HUES6 (cell line): Measurements from ENCODE around the gene PLXNA4.

Experiments used
- H3K27ac ChIP-seq: 2 replicates; pipeline ENCODE4 v1.7.0; 2013; ENCODE audit warnings: low read depth, mild to moderate bottlenecking, low read length, inconsistent platforms
- H3K27me3 ChIP-seq: 2 replicates; pipeline ENCODE4 v1.6.1; 2013; ENCODE audit warnings: low read length; ENCODE audit not compliant: control insufficient read depth, insufficient read depth
- H3K36me3 ChIP-seq: 2 replicates; pipeline ENCODE4 v1.6.1; 2013; ENCODE audit warnings: low read length; ENCODE audit not compliant: control insufficient read depth, insufficient read depth
- H3K4me1 ChIP-seq: 2 replicates; pipeline ENCODE4 v1.6.1; 2013; ENCODE audit warnings: low read length; ENCODE audit not compliant: control insufficient read depth, insufficient read depth
- H3K4me3 ChIP-seq: 2 replicates; pipeline ENCODE4 v1.5.1; 2013; ENCODE audit warnings: low read depth, low read length
- H3K9ac ChIP-seq: one replicate; pipeline ENCODE4 v1.6.1; 2013; ENCODE audit warnings: mild to moderate bottlenecking, low read length
- H3K9me3 ChIP-seq: 2 replicates; pipeline ENCODE4 v1.6.1; 2013; ENCODE audit warnings: low read depth, low read length; ENCODE audit not compliant: control insufficient read depth, insufficient read depth

PLXNA4 gene

DNA sequence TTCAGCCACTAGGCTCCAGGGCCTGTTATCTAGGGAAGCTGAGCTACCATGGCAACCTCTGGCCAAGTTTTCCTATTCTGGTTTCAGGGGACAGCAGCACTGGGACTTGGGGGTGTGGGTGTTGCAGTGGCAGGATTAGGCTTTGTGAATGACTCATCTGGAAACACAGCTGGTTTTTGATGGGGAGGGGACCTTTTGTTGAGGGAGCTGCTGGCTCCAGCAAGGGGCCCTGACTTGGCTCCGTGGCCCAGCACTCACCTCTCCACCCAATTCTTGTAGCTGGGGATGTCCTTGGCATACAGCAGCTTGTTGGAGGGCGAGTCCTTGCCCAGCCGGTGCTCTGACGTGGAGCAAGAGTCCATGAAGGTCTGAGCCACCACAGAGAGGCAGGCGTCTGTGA, 435.9 kb downstream of the PLXNA4 start:
- Histone ChIP-seq H3K4me1 (peaks cover 22% of the 10 kb centered on the region), H3K4me3 (no peak overlapping the region), H3K27me3 (no peaks in the 10 kb centered on the region), H3K27ac (no peak overlapping the region), H3K36me3 (no peaks in the 10 kb centered on the region), H3K9me3 (no peaks in the 10 kb centered on the region), H3K9ac (no peak overlapping the region)

DNA sequence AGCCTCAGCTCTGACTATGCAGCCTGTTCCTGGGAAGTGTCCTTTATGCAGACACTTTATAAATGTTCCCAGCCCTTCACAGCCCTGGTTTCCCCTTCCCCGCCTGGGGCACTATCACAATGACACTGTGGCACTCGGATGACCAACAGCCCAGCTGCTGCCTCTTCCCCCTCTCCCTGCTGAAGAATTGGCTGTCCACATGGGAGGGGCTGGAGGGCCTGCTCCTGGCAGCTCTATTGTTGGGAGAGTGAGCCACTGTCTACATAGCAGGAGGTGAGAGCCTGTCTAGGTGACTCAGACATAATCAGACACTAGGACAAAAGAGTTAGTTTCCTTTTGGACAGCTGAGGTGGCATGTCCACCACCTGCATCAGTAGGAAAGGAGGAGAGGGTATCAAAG, 437.5 kb downstream of the PLXNA4 start:
- H3K9me3 ChIP-seq = no peaks in the 10 kb centered on the region
- H3K4me1 ChIP-seq = peaks cover 27% of the 10 kb centered on the region
- H3K4me3 ChIP-seq = no peak overlapping the region
- H3K27me3 ChIP-seq = no peaks in the 10 kb centered on the region
- H3K36me3 ChIP-seq = no peaks in the 10 kb centered on the region
- no peak overlapping the region for H3K9ac ChIP-seq
- no peak overlapping the region for H3K27ac ChIP-seq

DNA sequence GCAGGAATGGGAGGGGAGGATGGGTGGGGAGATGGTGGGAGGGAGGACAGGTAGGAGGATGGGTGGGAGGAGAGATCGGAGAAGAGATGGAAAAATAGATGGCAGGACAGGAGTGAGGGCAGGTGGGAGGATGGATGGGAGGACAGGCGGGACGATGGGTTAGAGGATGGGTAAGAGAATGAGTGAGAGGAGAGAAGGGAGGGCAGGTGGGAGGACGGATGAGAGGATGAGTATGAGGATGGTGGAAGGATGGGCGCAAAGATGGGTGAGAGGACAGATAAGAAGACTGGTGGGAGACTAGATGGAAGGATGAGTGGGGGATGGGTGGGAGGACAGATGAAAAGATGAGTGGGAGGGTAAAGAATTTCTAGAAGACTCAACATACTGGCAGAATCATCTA, 438.6 kb downstream of the PLXNA4 start:
- Histone ChIP-seq H3K27ac (no peak overlapping the region), H3K4me3 (no peak overlapping the region), H3K27me3 (no peaks in the 10 kb centered on the region), H3K4me1 (peaks cover 22% of the 10 kb centered on the region), H3K9me3 (no peaks in the 10 kb centered on the region), H3K9ac (no peak overlapping the region), H3K36me3 (no peaks in the 10 kb centered on the region)

DNA sequence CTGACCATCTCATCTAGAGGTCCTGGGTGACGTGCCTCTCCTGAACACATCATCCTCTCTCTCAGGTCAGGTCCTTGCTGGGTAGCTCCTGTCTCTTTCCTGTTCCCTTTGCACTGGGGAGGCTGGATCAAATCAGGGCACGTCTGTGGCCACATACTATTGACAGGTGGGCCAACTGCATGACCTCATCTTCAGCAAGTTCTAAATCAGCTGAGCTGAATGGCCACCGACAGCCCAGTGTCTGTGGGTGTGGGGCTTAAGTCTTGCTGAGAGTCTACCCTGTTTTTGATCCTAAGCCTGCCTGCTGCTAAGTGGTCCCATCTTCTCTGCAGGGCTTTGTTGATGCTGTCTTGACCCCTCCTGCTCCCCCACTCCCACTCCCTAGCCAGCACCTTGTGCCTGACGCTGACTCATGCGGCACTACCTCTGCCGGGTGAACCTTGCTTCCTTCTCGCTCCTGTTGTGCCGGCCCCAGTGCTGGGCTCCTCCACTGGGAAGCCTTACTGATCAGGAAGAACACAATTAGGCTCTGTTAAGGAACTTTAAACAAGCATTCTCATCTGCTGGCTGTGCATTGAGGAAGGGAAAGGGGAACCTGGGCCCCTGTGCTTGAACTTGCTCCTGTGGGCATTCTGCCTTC, 440.4 kb downstream of the PLXNA4 start:
- Histone ChIP-seq H3K27ac (no peak overlapping the region), H3K4me3 (no peak overlapping the region), H3K9ac (no peak overlapping the region), H3K27me3 (no peaks in the 10 kb centered on the region), H3K4me1 (peaks cover 13% of the 10 kb centered on the region), H3K9me3 (no peaks in the 10 kb centered on the region), H3K36me3 (no peaks in the 10 kb centered on the region)

DNA sequence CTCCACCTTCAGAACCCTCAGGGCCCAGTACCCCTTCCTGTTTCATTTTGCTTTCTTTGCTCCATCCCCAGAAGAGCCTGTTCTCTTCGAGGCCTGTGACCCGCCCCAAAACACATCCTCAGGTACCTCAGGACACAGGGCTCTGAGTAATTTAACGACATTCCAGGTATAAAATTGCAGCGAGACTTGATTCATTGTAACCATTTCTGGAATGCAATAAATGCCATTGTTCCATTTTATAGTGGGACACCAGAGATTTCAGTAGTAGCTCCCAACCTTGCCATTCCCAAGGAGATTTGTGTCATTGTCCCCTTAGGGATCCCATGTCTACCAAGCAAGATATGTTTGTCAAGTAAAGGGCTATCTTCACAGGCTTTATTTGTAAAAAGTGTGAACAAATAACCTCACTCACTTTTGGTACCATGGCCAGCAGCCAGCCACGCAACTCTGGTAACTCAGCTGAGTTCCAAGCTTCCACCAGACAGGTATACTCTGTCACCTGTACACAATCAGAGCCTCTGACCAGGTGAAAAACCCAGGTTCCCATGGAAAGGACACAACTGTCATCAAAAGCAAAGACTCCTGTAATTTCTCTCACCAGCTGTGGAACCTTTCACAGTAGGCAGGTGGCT, 441.3 kb downstream of the PLXNA4 start:
- H3K4me3 ChIP-seq = no peak overlapping the region
- no peaks in the 10 kb centered on the region for H3K9me3 ChIP-seq
- no peaks in the 10 kb centered on the region for H3K27me3 ChIP-seq
- no peak overlapping the region for H3K9ac ChIP-seq
- no peaks in the 10 kb centered on the region for H3K36me3 ChIP-seq
- no peak overlapping the region for H3K27ac ChIP-seq
- H3K4me1 ChIP-seq = peaks cover 13% of the 10 kb centered on the region

DNA sequence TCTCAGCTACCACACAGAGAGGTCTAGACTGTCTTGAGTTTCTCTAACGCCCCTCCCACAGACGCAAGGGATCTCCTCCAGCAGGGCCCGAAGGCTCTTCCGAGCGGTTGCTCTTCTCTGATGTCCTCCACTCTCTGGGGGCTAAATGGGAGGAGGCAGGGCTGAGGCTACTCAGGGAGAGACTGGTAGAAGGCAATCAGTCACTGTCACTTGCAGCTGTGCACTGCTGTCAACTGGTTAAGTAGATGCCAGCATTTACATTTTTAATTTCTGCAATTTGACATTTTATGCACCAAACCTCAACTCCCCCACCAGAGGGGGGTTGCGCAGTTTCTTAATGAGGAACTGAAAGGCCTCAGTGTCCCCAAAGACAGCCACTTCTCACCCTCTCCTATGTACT, 442.8 kb downstream of the PLXNA4 start:
- Histone ChIP-seq H3K27ac (no peak overlapping the region), H3K4me3 (no peak overlapping the region), H3K4me1 (peaks cover 13% of the 10 kb centered on the region), H3K9me3 (no peaks in the 10 kb centered on the region; the same call in 1 of the 2 replicates), H3K36me3 (no peaks in the 10 kb centered on the region), H3K27me3 (no peaks in the 10 kb centered on the region), H3K9ac (no peak overlapping the region)

DNA sequence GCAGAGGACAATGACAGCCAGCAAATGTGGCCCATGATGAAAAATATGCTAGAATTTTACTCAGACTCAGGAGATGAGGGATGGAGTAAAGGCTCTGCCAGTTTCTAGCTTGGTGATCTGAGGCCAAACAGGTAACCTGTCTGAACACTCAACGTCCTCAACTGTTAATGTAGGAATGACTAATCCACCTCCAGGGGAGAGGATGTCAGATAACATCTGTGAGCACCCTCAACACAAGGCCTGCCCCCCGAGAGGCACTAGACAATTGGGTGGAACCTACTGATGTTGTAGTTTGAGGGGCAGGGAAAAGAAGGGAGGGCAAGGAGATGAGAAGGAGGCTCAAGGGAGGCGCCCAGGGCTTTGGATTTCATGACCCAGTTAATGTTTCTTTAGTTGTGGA, 445.1 kb downstream of the PLXNA4 start:
- Histone ChIP-seq H3K27ac (no peak overlapping the region), H3K4me3 (no peak overlapping the region), H3K4me1 (peaks cover 13% of the 10 kb centered on the region), H3K9ac (no peak overlapping the region), H3K27me3 (no peaks in the 10 kb centered on the region), H3K36me3 (no peaks in the 10 kb centered on the region), H3K9me3 (peaks cover 7% of the 10 kb centered on the region)

DNA sequence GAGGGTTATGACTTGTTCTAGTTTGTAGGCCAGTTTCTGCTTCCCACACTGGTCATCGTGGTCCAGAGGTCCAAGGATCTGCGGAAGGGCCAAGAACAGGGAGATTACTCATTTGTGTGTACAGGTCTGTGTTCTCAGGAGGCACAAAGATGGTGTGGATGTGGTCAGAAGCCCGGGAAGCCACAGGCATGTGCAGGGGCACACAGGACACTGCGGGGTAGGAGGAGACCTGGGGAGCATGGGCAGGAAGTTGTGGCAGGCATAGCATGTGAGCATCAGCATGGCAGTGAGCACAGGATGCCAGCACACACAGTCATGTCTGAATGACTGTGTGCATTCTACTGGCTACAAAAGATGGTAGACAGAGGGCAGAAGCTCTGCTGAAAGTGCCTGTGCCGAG, 445.8 kb downstream of the PLXNA4 start:
- H3K9me3 ChIP-seq = peaks cover 7% of the 10 kb centered on the region
- no peaks in the 10 kb centered on the region for H3K27me3 ChIP-seq
- H3K36me3 ChIP-seq = no peaks in the 10 kb centered on the region
- H3K9ac ChIP-seq = no peak overlapping the region
- no peak overlapping the region for H3K4me3 ChIP-seq
- peaks cover 9% of the 10 kb centered on the region for H3K4me1 ChIP-seq
- no peak overlapping the region for H3K27ac ChIP-seq

DNA sequence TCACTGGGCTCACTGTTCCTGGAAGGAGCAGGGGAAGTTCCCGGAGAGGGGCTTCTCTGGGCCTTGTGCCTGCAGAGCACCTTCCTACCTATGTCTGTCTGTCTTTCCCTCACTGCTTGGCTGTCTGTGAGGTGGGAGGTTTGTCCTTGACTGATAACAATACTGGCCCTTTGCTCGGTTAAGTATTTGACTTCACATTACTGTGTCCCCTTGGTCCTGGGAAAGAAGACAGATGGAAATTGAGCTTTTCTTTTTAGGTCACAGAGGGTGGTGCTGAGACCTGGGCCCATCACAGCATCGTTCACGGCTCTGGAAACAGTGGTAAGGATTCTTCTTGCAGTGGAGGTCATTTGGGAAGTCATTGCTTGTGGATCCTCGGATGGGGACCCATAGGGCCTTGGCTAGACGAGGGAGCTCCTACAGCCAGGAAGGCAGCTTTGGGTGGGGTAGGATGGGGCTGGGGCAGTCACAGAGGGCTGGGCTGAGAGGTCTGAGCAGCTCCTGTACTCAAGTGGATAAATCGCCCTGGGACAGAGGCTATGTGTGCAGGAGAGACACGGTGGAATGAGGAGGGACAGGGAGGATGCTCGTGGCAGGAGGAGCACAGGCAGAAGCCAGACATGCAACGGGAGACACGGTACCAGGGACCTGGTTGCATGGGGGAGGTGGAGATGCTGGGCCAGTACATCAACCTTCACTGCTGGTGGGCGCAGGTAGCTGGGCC, 450.2 kb downstream of the PLXNA4 start:
- Histone ChIP-seq H3K36me3 (no peaks in the 10 kb centered on the region), H3K4me1 (peaks cover 3% of the 10 kb centered on the region; the same call in 1 of the 2 replicates), H3K9ac (no peak overlapping the region), H3K27ac (no peak overlapping the region), H3K27me3 (no peaks in the 10 kb centered on the region), H3K9me3 (peaks cover 7% of the 10 kb centered on the region), H3K4me3 (no peak overlapping the region)

DNA sequence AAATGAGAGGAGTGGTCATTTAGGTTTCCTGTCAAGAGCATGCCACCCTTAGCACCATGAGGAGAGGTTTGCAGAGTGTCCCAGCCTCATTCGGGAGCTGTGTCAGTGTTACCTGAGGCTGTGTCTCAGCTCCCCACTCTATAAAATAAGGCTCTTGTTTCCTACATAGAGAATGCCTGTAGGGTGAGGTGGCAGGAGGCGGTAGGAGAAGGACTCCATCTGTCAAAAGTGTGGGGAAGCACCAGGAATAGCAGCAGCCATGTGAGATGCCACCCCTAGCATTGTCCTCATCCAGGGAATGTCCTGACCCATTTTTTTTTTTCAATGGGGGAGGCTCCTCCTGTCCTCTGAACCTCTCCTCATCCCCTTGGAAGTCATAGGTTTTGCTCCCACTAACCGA, 451.2 kb downstream of the PLXNA4 start:
- Histone ChIP-seq H3K36me3 (no peaks in the 10 kb centered on the region), H3K27me3 (no peaks in the 10 kb centered on the region), H3K4me3 (no peak overlapping the region), H3K9ac (no peak overlapping the region), H3K27ac (no peak overlapping the region), H3K9me3 (peaks cover 7% of the 10 kb centered on the region), H3K4me1 (peaks cover 3% of the 10 kb centered on the region; the same call in 1 of the 2 replicates)

DNA sequence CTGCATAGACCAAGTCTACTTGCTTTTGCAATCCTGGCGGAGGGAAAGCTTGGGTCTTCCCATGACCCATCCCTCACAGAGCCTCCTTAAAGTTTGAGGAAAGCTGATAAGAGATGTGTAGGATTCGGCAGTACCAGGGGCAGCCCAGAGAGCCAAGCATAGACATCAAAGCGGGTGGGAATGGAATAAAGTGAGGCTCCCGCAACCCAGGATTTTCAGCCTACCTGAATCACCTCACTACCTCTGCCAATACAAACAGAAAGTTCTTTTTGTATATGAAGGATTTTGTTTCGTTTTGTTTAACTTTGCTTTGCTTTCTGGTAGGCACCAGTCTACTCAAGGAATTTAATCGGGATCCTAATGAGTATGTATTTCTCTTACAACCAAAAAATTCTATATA, 451.7 kb downstream of the PLXNA4 start:
- Histone ChIP-seq H3K4me3 (no peak overlapping the region), H3K9me3 (peaks cover 7% of the 10 kb centered on the region), H3K4me1 (peaks cover 3% of the 10 kb centered on the region; the same call in 1 of the 2 replicates), H3K9ac (no peak overlapping the region), H3K27ac (no peak overlapping the region), H3K36me3 (no peaks in the 10 kb centered on the region), H3K27me3 (no peaks in the 10 kb centered on the region)
